Measurements from ENCODE around the gene WIZ.

DNA sequence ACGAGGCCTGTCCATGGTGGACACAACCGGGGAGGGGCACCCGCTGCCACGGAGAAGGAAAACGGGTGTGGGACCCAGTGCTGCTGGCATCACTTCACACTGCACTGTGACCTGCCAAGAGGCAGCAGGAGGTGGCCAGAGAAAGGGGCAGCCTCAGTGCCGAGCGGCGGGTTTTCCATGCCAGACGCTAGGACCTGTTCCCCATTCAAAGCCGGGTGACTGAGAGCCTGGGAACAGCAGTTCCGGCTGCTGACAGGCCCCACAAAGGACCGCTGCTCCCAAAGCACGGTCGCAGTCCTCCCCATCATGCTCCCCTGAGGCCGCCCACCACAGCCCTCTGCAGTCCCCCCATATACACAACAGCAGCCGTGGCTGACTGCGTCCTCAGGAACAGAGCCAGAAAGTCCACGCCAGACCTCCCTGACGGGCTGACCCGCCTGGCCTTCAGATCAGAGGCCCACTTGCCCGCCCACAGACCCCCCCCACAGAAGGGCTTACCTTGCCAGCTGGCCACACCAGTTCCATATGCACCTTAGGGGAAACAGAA, 75.6 kb downstream of the WIZ start:
- TF ChIP-seq, protein P1, sequence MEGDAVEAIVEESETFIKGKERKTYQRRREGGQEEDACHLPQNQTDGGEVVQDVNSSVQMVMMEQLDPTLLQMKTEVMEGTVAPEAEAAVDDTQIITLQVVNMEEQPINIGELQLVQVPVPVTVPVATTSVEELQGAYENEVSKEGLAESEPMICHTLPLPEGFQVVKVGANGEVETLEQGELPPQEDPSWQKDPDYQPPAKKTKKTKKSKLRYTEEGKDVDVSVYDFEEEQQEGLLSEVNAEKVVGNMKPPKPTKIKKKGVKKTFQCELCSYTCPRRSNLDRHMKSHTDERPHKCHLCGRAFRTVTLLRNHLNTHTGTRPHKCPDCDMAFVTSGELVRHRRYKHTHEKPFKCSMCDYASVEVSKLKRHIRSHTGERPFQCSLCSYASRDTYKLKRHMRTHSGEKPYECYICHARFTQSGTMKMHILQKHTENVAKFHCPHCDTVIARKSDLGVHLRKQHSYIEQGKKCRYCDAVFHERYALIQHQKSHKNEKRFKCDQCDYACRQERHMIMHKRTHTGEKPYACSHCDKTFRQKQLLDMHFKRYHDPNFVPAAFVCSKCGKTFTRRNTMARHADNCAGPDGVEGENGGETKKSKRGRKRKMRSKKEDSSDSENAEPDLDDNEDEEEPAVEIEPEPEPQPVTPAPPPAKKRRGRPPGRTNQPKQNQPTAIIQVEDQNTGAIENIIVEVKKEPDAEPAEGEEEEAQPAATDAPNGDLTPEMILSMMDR (IDR thresholded peaks at IDR 0.05): no peak
- TF ChIP-seq POLR2A (IDR thresholded peaks at IDR 0.05) (no peak), EP300 (IDR thresholded peaks at IDR 0.05) (no peak)

All from suprapubic skin (tissue), 3 donors.